Mammary epithelial cell (primary cell): ENCODE measurements around the gene MOGAT2.

ENCODE experiments used
- CTCF ChIP-seq, 2 donors: IDR thresholded peaks in 1 of 2; conservative IDR thresholded peaks in 1 of 2; 2 replicates each; pipeline ENCODE4 v1.5.1; 2011 to 2012; ENCODE audit warnings: inconsistent platforms in 2 of 2, low read length in 2 of 2, mild to moderate bottlenecking in 2 of 2, control low read depth in 1 of 2, low read depth in 1 of 2; ENCODE audit not compliant: insufficient read depth in 1 of 2; ENCODE audit errors: extremely low read depth in 1 of 2
- EZH2 ChIP-seq: IDR thresholded peaks from 2 replicates; pipeline ENCODE4 v1.6.1; 2012; ENCODE audit warnings: low read length, inconsistent platforms, borderline replicate concordance

DNA sequence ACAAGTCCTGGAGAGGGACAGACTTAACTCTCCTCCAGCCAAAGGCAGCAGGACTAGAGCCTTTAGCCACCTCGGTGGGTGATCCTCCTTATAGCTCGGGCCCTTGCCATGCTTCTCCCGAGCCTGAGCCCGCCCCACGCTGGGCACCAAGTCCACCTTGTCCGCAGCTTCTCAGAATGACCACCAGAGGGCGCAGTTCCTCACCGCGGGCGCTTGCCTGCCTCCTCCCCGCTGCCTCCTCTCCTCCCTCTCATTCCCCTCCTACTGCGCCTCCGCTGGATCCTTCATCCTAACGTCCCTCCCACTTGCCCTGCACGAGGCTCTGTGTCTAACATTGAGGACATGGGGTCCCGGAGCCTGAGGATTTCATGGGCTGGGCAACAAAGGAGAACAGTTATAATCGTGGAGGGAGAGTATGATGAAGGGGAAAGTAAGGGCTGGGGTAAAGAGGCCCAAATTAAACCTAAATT lies 11.3 kb upstream of the MOGAT2 start:
- TF ChIP-seq CTCF (conservative IDR thresholded peaks at IDR 0.05 in 1 of 2, IDR thresholded peaks at IDR 0.05 in 1 of 2; ENCODE audit: extremely low read depth in 1 of 2, insufficient read depth in 1 of 2, low read depth in 1 of 2, low read length in 2 of 2) (peak; percentile 81 to 92), EZH2 (no peak)
